ENCODE measurements around the gene EIF2D.

DNA sequence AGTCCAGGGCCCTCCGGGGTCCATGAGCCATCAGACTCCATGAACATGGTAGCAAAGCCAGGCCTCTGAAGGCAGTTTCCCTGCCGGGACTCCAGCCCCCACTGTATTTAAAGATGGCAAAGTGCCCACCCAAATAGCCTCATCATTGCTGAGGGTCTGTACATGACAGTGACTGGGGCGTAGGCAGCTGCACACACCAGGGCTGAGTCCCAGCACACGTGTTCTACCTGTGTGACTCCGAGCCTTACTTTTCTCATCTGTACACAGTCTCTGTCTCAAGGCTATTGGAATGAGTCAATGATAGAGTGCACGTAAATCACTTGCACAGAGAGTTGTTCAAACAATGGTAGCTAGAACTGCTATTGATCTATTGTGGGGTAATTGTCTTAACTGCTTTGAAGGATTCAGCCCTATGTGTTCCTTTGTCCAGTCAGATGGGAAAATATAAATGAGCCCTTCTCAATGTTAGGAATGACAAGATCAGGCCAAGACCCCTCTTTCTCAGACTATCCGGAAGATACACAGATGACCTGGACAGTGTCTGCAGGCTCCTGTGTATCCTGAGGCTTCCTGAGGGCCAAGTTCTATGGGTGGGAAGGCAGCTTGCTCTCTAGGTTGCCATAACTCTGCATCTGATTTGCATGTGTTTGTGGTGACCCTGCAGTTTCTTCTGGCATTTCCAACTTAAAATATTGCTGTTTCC is 56.1 kb downstream of the EIF2D start:
- TF ChIP-seq MTF2 (CRISPR knock-in tag; IDR thresholded peaks at IDR 0.05; ENCODE audit: borderline replicate concordance): no peak
- TF ChIP-seq, protein P1, sequence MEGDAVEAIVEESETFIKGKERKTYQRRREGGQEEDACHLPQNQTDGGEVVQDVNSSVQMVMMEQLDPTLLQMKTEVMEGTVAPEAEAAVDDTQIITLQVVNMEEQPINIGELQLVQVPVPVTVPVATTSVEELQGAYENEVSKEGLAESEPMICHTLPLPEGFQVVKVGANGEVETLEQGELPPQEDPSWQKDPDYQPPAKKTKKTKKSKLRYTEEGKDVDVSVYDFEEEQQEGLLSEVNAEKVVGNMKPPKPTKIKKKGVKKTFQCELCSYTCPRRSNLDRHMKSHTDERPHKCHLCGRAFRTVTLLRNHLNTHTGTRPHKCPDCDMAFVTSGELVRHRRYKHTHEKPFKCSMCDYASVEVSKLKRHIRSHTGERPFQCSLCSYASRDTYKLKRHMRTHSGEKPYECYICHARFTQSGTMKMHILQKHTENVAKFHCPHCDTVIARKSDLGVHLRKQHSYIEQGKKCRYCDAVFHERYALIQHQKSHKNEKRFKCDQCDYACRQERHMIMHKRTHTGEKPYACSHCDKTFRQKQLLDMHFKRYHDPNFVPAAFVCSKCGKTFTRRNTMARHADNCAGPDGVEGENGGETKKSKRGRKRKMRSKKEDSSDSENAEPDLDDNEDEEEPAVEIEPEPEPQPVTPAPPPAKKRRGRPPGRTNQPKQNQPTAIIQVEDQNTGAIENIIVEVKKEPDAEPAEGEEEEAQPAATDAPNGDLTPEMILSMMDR (CRISPR knock-in tag; IDR thresholded peaks at IDR 0.05): no peak
